GM12891 (cell line): ENCODE measurements around the gene SLC5A9.

ENCODE experiments used
- POLR2A ChIP-seq: IDR thresholded peaks from 2 replicates; pipeline ENCODE4 v1.6.1; 2011; ENCODE audit warnings: low read depth, low read length, control low read depth
- POLR2AphosphoS5 ChIP-seq: IDR thresholded peaks from 2 replicates; pipeline ENCODE4 v1.6.1; 2011; ENCODE audit warnings: low read depth, low read length, control low read depth
- SPI1 ChIP-seq: IDR thresholded peaks from 2 replicates; pipeline ENCODE4 v1.6.1; 2011; ENCODE audit warnings: low read depth, low read length, control low read depth
- TAF1 ChIP-seq: IDR thresholded peaks from 2 replicates; pipeline ENCODE4 v1.6.1; 2011; ENCODE audit warnings: low read depth, low read length, control low read depth

DNA sequence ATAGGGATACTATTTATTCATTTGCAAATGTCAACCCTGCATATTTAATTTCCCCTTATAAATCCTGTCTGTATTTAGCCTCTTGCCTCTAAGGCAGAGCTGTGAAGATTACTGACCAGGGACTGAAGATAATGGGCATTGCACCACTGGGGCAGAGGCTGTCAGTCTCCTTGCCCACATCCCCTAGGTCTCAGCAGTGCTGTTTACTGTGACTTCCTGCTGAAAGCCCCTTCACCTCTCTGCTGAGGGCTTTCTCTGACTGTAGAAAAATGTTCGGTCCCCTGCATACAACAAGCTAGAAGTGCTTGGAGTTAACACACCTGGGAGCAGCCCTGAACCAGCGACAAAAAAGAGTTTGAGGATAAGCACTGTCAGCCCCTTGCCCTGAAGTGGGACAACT is 28.8 kb downstream of the SLC5A9 start:
- TF ChIP-seq POLR2AphosphoS5: no peak
- no peak for TF ChIP-seq POLR2A
- TF ChIP-seq TAF1: no peak
- no peak for TF ChIP-seq SPI1
